Muscle of arm (tissue), 14 donors: ENCODE results near the gene MTLN. TPM values are rescaled to one million over a fixed set of nuclear protein-coding genes. Genes with fewer than 3 reads are reported as not detected.
"Not testable (repeated sequence)": the region's sequence is repeated elsewhere in the genome, so short reads cannot be mapped to it uniquely, and the experiment has no call there.

Experiments used
- DNase-seq: peaks from one replicate; pipeline ENCODE4 v3.0.0-alpha.2; 2013
- long read RNA-seq, 11 donors: transcript quantifications; one replicate each; lab custom pipeline, GENCODE V29; 2026
- polyA plus RNA-seq, 12 donors: library from polyadenylated mRNA; unstranded; fragments of 120-200 nt; gene quantifications; one replicate each; pipeline ENCODE4 v1.2.1, GENCODE V29; 2013; ENCODE audit not compliant: insufficient read length in 12 of 12

The MTLN gene, protein sequence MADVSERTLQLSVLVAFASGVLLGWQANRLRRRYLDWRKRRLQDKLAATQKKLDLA
- polyA plus RNA-seq, result 10 to 100 TPM in 11 of 12 donors, not detected in 1; 23.8 to 76.8 (median 36.2) TPM
- long read RNA-seq, donor 1, transcript MTLN-203 (2 exons, 441 nt), result major isoform, 55 of 55 reads
- long read RNA-seq, donor 1, partial matches to known transcripts, result 0 of 55 reads
- long read RNA-seq, donor 1, other reads (novel, unspliced or antisense), result 0 of 55 reads
- long read RNA-seq, donor 2, transcript MTLN-203 (2 exons, 441 nt), result major isoform, 107 of 122 reads
- long read RNA-seq, donor 2, partial matches to known transcripts, result 15 of 122 reads
- long read RNA-seq, donor 2, other reads (novel, unspliced or antisense), result 0 of 122 reads
- long read RNA-seq, donor 3, transcript MTLN-203 (2 exons, 441 nt), result major isoform, 47 of 47 reads
- long read RNA-seq, donor 3, partial matches to known transcripts, result 0 of 47 reads
- long read RNA-seq, donor 3, other reads (novel, unspliced or antisense), result 0 of 47 reads
- long read RNA-seq, donor 4, transcript MTLN-203 (2 exons, 441 nt), result major isoform, 31 of 31 reads
- long read RNA-seq, donor 4, partial matches to known transcripts, result 0 of 31 reads
- long read RNA-seq, donor 4, other reads (novel, unspliced or antisense), result 0 of 31 reads
- long read RNA-seq, donor 5, transcript MTLN-203 (2 exons, 441 nt), result major isoform, 95 of 109 reads
- long read RNA-seq, donor 5, partial matches to known transcripts, result 12 of 109 reads
- long read RNA-seq, donor 5, other reads (novel, unspliced or antisense), result 0 of 109 reads
- long read RNA-seq, donor 6, transcript MTLN-203 (2 exons, 441 nt), result major isoform, 48 of 48 reads
- long read RNA-seq, donor 6, partial matches to known transcripts, result 0 of 48 reads
- long read RNA-seq, donor 6, other reads (novel, unspliced or antisense), result 0 of 48 reads
- long read RNA-seq, donor 7, transcript MTLN-203 (2 exons, 441 nt), result major isoform, 62 of 63 reads
- long read RNA-seq, donor 7, partial matches to known transcripts, result 0 of 63 reads
- long read RNA-seq, donor 7, other reads (novel, unspliced or antisense), result 0 of 63 reads
- long read RNA-seq, donor 8, transcript MTLN-203 (2 exons, 441 nt), result major isoform, 87 of 87 reads
- long read RNA-seq, donor 8, partial matches to known transcripts, result 0 of 87 reads
- long read RNA-seq, donor 8, other reads (novel, unspliced or antisense), result 0 of 87 reads
- long read RNA-seq, donor 9, transcript MTLN-203 (2 exons, 441 nt), result major isoform, 32 of 32 reads
- long read RNA-seq, donor 9, partial matches to known transcripts, result 0 of 32 reads
- long read RNA-seq, donor 9, other reads (novel, unspliced or antisense), result 0 of 32 reads
- long read RNA-seq, donor 10, transcript MTLN-203 (2 exons, 441 nt), result major isoform, 66 of 66 reads
- long read RNA-seq, donor 10, partial matches to known transcripts, result 0 of 66 reads
- long read RNA-seq, donor 10, other reads (novel, unspliced or antisense), result 0 of 66 reads
- long read RNA-seq, donor 11, transcript MTLN-203 (2 exons, 441 nt), result major isoform, 80 of 81 reads
- long read RNA-seq, donor 11, partial matches to known transcripts, result 0 of 81 reads
- long read RNA-seq, donor 11, other reads (novel, unspliced or antisense), result 0 of 81 reads

DNA sequence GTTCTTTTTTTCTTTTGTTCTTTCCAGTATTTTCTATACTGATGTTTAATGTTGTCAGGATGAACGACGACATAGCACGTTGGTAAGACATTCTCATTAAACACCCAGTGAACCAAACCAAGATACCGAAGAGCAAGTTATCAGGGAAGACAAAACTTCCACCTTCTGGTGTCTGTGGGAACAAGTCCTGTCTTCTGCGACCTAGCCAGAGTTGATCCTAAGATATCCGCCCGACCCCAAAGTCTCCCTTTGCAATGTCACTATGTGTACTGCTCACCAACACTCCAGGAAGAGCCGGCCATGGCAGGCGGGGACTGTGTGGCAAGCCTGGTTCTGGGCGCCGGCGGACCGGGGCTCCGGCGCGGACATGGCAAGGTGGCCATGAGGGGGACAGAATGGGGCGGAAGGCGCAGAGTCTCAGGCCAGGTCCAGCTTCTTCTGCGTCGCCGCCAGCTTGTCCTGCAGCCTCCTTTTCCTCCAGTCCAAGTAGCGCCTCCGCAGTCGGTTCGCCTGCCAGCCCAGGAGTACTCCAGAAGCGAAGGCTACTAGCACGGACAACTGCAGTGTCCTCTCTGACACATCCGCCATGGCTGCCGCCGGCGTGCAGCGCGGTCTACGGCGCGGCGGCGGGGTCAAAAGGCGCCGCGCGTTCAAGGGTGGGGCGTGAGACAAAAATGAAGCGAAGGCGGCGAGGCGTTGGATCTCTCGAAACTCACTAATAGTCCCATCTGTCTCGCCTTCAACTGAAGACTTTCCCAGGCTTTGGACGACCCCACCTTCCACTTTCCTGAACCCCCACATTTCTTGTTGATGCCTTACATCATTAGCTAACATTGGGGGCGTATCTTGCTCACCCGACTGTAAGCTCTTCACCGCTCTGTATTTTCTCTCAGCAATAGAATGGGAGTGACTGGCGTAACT lies at the start of gene MTLN:
TSS of gene MTLN (minus strand) at position 610 of the 921 bp plus-strand sequence. CDS start at position 588, 22 bp downstream.
- DNase-seq, result peak; percentile 91

DNA sequence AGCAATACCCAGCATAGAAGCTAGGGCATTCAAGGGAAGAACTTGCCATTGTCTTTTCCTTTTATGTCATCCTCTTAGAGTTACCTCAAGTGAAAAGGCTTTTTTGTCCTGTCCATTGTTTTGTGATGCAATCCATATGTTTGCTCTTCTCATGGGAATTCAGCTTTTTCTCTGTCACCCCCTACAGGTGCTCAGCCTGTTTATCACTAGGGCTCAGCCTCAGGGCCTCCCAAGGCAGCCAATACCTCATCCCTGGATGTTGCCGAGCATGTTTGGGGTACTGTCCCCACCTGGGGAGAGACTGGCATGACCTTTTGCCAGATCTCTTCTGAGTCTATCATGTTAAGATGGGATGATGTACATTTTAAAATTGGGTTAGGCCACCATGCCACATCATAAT lies 49.6 kb upstream of the MTLN start:
- not testable (repeated sequence) for DNase-seq

DNA sequence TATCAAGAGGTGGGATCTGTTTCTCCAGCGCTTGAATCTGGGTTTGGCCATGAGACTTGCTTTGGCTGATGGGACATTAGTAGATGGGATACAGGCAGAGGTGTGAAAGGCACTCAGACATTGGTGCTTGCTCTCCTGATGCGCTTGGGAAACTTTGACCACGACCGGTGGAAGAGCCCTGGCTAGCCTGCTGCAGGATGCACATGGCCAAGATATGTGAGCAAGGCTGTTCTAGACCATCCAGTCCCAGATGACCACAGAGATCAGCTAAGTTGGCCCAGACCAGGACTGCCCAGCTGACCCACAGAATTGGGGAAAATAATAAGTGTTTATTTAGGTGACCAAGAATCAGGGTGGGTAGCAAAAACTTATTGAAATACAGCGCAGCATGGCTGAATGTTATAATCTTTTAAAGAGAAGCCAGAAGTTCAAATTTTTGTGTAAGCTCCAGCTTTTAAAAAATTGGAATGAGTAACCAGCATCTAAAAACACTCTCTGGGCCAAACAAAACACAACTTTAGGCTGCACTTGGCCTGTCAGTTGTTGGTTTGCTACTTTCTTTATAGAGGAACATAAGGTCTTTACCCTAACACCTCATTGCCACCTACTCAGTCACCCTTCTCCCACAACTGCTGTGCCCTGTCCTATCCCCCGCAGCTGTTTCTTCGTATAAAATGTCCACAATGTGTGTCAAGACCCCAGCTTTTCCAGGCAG lies 35.9 kb upstream of the MTLN start:
- DNase-seq, result not testable (repeated sequence)

DNA sequence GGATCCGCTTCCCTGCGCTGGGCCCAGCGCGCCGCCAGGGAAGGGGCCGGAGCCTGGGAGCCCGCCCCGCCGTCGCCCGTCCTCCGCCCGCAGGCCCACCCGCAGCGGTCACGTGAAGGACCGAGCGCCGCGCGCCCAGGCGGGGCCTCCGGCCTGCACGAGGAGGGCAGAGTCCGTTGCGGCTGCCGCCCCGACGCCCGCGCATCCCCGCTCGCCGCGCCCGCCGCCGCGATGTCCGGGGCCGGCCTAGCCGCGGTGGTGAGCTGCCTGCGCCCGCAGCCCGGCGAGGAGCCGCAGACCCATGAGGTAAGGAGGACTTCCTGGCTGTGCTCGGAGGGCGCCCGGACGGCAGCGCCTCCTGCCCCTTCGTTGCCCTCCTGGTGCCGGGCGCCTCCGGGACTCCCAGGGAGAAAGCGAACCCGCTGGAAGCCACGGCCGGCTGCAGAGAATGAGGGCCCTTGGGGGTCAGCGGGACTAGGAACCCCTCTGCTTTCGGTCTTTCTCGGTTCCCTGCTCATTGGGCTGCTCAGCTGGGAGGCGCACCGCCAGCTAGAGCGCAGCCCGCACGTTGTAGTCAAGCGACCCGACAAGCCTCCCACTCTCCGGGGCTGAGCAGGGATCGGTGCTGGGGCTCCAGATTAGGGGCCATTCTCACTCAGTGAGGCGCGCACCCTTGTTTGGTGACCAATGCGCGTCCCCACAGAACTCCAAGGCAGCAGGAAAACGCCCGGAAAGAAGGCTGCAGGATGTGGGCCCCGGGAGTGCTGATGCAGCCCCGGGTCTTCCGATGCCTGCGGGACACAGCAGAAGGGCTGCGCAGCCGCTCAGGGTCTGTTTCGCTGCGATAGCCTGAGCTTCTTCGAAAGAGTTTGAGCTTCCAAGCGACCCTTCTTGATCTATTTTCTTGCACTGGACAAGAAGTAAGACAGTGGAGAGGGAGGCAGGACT lies 33.4 kb upstream of the MTLN start:
- DNase-seq, result not testable (repeated sequence)

DNA sequence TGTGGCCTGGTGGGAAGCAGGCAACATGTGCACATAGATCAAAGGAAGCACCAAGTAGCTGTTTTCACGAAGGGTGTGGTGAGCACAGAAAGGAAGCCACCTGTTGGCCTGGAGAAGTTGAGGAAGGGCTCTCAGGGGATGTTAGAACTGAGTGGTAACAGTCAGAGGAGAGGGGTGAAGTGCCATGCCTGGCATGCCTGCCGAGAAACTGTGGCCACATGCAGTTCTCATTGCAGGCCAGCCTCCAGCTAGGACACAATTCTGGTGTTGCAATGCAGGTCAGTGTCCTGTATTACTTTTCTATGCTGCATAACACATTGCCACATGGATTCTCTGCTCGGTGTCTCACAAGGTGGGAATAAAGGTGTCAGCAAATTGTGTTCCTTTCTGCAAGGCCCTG lies 30.9 kb upstream of the MTLN start:
- not testable (repeated sequence) for DNase-seq

DNA sequence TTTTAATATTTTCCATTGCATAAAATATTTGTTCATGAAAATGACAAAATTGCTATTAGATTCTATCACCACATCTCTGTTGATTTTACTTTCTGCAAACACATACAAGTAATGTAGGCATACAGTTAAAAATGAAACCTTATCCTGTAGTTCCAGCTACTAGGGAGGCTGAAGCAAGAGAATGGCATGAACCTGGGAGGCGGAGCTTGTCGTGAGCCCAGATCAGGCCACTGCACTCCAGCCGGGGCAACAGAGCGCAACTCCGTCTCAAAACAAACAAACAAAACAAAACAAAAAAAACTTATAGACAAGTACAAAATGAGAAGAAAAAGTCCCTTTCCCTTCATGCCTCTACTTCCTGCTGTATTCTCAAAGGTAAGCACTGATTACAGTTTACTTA lies 22.2 kb upstream of the MTLN start:
- not testable (repeated sequence) for DNase-seq

DNA sequence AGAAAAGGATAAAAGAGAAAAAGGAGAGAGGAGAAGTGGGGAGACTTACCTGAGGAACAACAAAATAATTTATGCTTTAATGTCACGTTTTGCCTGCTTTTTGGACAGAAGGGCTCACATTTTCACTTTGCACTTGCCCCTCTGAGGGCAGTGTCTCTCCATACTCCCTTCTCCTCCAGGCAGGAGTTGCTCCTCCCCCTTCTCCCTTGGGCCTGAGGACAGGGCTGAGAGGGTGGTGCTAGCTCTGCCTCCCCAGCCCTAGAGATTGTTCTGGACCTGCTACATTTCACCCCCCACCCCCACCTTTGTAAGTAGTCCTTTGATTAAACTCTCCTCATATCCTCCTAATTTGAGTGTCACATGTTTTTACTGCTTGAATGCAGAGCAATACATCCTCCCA lies 17.5 kb upstream of the MTLN start:
- not testable (repeated sequence) for DNase-seq

DNA sequence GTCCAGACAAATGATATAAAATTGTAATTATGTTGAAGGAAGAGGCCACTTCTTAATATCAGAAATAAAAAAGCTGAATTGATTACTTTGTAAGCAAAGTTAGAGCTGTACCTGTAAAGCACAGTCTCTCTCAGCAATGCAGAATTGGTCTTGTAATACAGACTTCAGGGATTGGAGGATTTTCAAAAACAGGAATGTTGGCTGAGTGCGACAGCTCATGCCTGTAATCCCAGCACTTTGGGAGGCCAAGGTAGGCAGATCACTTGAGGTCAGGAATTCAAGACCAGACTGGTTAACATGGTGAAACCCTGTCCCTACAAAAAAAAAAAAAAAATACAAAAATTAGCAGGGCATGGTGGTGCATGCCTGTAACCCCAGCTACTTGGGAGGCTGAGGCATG lies 10.3 kb upstream of the MTLN start:
- DNase-seq, result not testable (repeated sequence)

DNA sequence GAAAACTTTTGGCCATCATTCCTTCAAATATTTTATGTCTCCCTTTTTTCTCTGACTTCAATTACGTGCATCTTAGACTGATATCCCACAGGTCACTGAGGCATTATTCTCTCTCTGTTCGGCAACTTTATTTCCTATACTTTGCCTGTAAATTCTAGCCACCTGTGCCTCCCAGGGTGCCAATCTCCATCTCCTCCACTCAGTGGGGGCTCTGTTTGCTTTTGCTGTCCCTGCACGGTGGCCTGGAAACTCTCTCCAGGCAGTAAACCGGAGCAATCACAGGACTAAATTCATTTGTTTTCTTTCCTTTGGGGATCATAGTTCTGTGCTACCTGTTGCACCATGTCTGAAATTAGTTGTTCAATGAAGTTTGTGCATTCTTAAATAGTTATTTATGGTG lies 9.6 kb upstream of the MTLN start:
- DNase-seq, result no peak

DNA sequence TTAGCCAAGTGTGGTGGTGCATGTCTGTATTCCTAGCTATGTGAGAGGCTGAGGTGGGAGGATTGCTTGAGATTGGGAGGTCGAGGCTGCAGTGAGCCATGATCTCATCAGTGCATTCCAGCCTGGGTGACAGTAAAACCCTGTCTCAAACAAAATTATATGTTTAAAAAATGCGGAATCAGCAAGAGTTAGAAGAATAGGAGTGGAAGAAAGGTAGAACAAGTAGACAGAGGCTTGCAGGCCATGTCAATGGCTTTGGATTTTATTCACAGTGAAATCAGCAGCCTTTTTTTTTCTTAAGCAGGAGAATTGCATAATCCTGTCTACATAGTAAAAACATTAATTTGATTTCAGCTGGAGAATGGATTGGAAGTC lies 7.8 kb upstream of the MTLN start:
- DNase-seq, result no peak

DNA sequence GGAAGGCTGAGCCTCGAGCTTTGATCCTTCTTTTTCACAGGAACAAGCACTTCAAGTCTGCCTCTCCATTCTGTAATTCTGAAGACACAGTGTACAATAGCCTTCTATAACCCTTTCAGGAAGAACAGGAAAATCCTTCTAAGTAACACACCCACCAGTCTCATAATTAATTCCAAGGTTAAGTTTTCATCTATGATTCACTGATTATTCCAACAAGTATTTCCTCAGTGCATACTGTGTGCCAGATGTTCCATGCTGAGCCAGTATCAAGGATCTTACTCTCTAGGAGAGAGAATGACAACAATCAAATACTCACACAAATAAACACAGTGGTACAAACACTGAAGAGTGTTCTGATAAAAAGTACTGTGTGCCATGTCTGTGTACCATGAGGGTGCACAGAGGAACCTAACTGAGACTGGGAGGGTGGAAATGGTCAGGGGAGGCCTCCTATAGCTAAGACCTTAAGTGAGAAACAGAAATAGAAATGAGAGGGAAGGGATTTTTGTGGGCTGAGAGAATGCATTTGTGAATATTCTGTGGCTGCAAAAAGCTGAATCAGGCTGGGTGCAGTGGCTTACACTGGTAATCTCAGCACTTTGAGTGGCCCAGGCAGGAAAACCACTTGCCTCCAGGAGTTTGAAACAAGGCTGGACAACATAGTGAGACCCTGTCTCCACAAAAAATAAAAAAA lies 7.3 kb upstream of the MTLN start:
- no peak for DNase-seq

DNA sequence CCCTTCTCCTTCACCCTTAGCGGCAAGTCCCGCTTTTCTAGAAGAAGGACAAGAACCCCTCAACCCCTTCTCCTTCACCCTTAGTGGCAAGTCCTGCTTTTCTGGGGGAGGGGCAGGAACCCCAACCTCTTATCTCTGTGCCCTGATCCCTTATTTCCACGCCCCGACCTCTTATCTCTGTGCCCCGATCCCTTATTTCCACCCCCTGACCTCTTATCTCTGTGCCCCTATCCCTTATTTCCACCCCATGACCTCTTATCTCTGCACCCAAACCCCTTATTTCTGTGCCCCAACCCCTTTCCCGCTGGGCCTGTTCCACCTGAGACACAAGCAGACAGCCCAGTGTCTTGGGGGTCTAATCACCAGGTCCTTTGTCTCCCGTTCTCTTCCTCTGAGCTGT lies 6.5 kb upstream of the MTLN start:
- not testable (repeated sequence) for DNase-seq

DNA sequence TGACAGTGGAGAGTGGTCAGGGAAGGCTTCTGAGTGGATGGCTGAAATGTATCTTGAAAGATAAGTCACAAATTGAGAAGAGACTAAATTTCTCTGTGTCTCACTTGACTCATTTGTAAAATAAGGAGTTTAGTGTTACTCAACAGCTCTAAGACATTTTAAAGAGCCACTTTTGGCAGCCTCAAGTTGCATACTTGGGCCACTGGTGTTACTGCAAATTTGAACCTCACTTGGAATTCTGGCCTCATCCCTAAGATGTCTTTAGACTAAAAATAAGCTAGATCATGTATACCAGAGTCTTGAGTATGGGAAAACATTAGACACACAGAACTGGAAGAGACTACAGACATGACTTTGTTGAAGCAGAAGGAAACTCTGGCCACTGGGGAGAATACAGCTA lies 4.5 kb upstream of the MTLN start:
- DNase-seq, result no peak

DNA sequence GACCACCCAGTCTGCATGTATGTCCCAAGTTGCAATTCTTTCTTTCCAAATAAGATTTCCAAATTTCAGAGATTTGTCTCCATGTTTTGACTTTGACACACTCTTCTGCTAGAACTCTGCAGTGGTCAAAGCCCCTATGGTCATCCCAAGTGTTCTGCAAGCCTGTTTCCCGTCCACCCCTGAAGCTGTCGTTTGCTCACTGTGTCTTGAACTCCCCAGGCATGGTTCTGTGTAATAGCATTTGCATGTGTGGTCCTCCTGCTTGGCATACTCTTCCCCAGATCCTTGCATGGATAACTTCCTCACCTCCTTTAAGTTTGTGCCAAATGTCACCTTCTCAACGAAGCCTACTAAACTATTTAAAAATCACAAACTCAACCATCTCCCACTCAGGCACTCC lies 3.9 kb upstream of the MTLN start:
- no peak for DNase-seq

DNA sequence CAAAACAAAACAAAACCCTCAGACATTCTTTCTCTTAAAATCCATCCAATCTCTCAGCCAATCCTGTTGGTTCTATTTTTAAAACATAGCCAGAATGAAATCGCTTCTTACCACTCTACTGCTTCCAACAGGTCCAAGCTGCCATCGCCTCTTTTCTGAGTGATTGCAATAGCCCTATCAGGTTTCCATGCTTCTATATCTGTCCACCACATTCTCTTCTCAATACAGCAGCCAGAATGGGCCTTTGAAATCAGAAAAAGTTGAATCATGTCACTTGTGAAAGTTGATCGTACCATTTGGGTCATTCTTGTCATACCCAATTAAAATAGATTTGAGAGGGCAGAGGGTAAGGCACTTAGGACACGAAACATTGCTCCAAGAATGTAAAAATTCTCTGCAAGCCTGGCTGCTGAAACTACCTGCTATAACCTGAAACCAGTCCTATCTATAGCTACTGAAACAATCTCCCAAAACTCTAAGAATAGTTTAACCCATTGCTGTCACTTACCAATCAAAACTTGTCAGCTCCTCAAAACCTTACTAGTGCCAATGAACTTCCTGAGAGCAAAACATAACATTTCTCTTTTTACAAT lies 3.3 kb upstream of the MTLN start:
- no peak for DNase-seq

DNA sequence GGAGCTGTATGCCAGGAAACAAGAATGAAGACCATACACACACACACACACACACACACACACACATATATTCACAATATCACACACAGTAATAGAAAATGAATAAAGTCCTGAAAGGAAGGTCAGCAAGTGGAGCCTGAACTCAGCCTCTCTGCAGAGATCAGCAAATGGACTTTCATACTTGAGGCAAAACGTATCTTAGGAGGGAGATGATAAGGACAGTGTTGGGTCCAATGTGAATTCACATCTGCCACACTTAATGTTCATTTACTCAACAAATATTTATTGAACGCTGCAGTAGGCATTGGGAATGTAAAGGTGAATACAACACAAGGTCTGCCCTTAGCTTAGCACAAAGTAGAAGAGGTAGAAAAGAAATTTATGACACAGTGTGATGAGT lies 2.7 kb upstream of the MTLN start:
- no peak for DNase-seq

DNA sequence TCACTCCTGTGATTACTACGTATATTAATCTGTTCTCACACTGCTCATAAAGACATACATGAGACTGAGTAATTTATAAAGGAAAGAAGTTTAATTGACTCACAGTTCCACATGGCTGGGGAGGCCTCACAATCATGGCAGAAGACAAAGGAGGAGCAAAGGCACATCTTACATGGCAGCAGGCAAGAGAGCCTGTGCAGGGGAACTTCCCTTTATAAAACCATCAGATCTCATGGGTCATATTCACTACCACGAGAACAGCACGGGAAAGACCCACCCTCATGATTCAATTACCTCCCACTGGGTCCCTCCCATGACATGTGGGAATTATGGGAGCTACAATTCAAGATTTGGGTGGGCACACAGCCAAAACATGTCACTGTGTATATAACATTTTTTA lies 1.2 kb upstream of the MTLN start:
- DNase-seq, result not testable (repeated sequence)
